Measurements from ENCODE around the gene METTL26. TPM values are rescaled to one million over a fixed set of nuclear protein-coding genes. Genes with fewer than 3 reads are reported as not detected.

The METTL26 gene
- total RNA-seq, 1 donor from 2014 or later: 46.0 TPM

- peak overlapping the region; percentile 94 for H3K4me3 Mint-ChIP-seq
These were observed 44.9 kb downstream of the METTL26 start for GRCh38 chr16:591231-591630.

GRCh38 chr16:590815-591200 is 45.3 kb downstream of the METTL26 start:
- no peaks in the 10 kb centered on the region for H3K9me3 Mint-ChIP-seq
- H3K4me3 Mint-ChIP-seq: peak overlapping the region; percentile 94
- Histone ChIP-seq H2AFZ (replicated peaks) (no peak overlapping the region), H4K20me1 (ENCODE audit: low read depth) (peaks cover 79% of the 10 kb centered on the region), H3K4me2 (peak overlapping the region; percentile 84), H3K4me3 (peak overlapping the region; percentile 99), H3K4me1 (peaks cover 3% of the 10 kb centered on the region), H3F3A (ENCODE audit: low read depth) (peaks cover 16% of the 10 kb centered on the region), H3K9ac (peak overlapping the region; percentile 57), H3K27ac (no peak overlapping the region), H3K9me3 (ENCODE audit: low read depth) (no peaks in the 10 kb centered on the region), H3K27me3 (peaks cover 31% of the 10 kb centered on the region), H3K79me2 (ENCODE audit: low read depth) (peaks cover 32% of the 10 kb centered on the region), H3K36me3 (no peaks in the 10 kb centered on the region)
- no peak for TF ChIP-seq CTCF (IDR thresholded peaks at IDR 0.05)
- TF ChIP-seq EZH2 (IDR thresholded peaks at IDR 0.05): no peak
- TF ChIP-seq EZH2phosphoT487 (IDR thresholded peaks at IDR 0.05): no peak
- no peak for DNase-seq (ENCODE audit: low spot score)
- peak overlapping the region; percentile 55 for H3K27ac Mint-ChIP-seq
- peaks cover 30% of the 10 kb centered on the region for H3K4me1 Mint-ChIP-seq
- H3K36me3 Mint-ChIP-seq: peaks cover 6% of the 10 kb centered on the region
- H3K27me3 Mint-ChIP-seq (ENCODE audit: insufficient read depth, low read depth): peaks cover 12% of the 10 kb centered on the region

More at GRCh38 chr16:591231-591630, 44.9 kb downstream of the METTL26 start:
- Histone ChIP-seq H2AFZ (replicated peaks) (no peak overlapping the region), H3K27me3 (peaks cover 27% of the 10 kb centered on the region), H3K4me1 (peaks cover 3% of the 10 kb centered on the region), H3F3A (ENCODE audit: low read depth) (peaks cover 14% of the 10 kb centered on the region), H3K36me3 (no peaks in the 10 kb centered on the region), H3K79me2 (ENCODE audit: low read depth) (peaks cover 32% of the 10 kb centered on the region), H3K4me2 (peak overlapping the region; percentile 84), H3K4me3 (no peak overlapping the region), H3K9ac (no peak overlapping the region), H3K9me3 (ENCODE audit: low read depth) (no peaks in the 10 kb centered on the region), H3K27ac (no peak overlapping the region), H4K20me1 (ENCODE audit: low read depth) (peaks cover 81% of the 10 kb centered on the region)
- Mint-ChIP-seq H3K9me3 (no peaks in the 10 kb centered on the region), H3K36me3 (peaks cover 8% of the 10 kb centered on the region), H3K27me3 (ENCODE audit: insufficient read depth, low read depth) (peaks cover 10% of the 10 kb centered on the region), H3K27ac (no peak overlapping the region), H3K4me1 (peaks cover 27% of the 10 kb centered on the region)
- DNase-seq (ENCODE audit: low spot score): no peak
- no peak for TF ChIP-seq EZH2 (IDR thresholded peaks at IDR 0.05)

DNA sequence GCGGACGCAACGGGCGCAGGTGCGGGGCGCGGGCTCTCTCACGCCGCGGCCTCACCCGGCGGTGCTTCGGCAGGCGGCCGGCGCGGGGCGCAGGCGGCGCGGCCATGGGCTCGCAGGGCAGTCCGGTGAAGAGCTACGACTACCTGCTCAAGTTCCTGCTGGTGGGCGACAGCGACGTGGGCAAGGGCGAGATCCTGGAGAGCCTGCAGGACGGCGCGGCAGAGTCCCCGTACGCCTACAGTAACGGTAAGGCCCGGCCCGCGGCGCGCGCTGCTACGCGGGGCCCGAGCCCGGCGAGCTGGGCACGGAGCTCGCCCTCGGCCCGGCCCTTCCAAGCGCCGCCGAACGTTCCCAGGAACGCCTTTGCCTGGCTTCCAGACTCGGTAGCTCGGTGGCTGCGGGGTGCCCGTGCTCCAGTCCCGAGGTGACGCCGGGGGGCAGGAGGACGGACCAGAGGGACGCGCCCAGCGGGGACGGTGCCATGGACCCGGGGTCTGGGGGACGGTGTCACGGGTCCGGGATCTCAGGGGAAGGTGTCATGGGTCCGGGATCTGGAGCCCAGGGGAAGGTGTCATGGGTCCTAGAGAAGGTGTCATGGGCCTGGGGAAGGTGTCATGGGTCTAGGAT is 45.8 kb downstream of the METTL26 start:
- Histone ChIP-seq H3K4me3 (peak overlapping the region; percentile 99), H3K27ac (no peak overlapping the region), H3K36me3 (no peaks in the 10 kb centered on the region), H3K4me1 (peaks cover 3% of the 10 kb centered on the region), H3F3A (ENCODE audit: low read depth) (peaks cover 20% of the 10 kb centered on the region), H3K79me2 (ENCODE audit: low read depth) (peaks cover 32% of the 10 kb centered on the region), H3K9ac (peak overlapping the region; percentile 57), H3K9me3 (ENCODE audit: low read depth) (no peaks in the 10 kb centered on the region), H2AFZ (replicated peaks) (peak overlapping the region; percentile 82), H3K4me2 (peak overlapping the region; percentile 84), H4K20me1 (ENCODE audit: low read depth) (peaks cover 81% of the 10 kb centered on the region), H3K27me3 (peaks cover 36% of the 10 kb centered on the region)
- Mint-ChIP-seq H3K9me3 (no peaks in the 10 kb centered on the region), H3K4me1 (peaks cover 32% of the 10 kb centered on the region), H3K27ac (peak overlapping the region; percentile 55), H3K27me3 (ENCODE audit: insufficient read depth, low read depth) (peaks cover 15% of the 10 kb centered on the region), H3K4me3 (peak overlapping the region; percentile 94), H3K36me3 (peaks cover 6% of the 10 kb centered on the region)
- peak; percentile 64 for DNase-seq (ENCODE audit: low spot score)
- TF ChIP-seq EZH2 (IDR thresholded peaks at IDR 0.05) (no peak), CTCF (IDR thresholded peaks at IDR 0.05) (no peak), EZH2phosphoT487 (IDR thresholded peaks at IDR 0.05) (no peak)

DNA sequence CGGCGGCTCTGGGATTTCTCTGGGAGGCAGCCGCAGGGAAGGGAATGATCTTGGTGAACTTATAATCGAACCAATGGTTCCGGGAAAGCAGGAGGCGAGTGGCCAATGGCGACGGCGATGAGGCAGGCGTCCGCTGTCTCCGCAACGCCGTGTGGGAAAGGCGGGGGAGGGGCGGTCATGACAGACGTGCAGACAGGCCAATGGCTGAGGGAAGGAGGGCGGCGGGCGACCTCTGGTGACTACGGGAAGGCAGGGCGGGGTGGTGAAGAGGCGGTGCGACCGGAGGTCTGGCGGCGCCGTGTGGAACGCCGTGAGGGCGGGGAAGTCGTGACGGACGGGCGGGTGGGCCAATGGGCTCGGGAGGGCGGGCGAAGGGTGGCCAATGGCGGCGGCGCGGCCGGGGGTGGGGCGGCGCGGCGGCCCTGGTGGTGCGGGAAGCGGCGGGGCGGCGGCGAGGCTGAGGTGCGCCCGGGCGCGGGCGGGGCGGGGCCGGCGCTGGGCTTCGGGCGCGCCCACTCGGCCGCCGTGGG is 46.4 kb downstream of the METTL26 start, which contains the start of gene RAB40C:
Gene RAB40C (plus strand): TSS at position 409 of the 530 bp plus-strand sequence. CDS start 226 bp downstream, outside the sequence.
- Histone ChIP-seq H2AFZ (replicated peaks) (peak within 1 kb of the TSS; percentile 99), H3K9ac (peak within 1 kb of the TSS; percentile 78), H3K27ac (peak within 1 kb of the TSS; percentile 92), H3F3A (ENCODE audit: low read depth) (peaks cover 20% of the 10 kb centered on the region), H4K20me1 (ENCODE audit: low read depth) (peaks cover 77% of the 10 kb centered on the region), H3K4me3 (peak within 1 kb of the TSS; percentile 99), H3K36me3 (no peaks in the 10 kb centered on the region), H3K4me2 (peak within 1 kb of the TSS; percentile 94), H3K4me1 (peaks cover 3% of the 10 kb centered on the region), H3K9me3 (ENCODE audit: low read depth) (no peaks in the 10 kb centered on the region), H3K79me2 (ENCODE audit: low read depth) (peaks cover 32% of the 10 kb centered on the region), H3K27me3 (peaks cover 38% of the 10 kb centered on the region)
- peaks cover 15% of the 10 kb centered on the region for H3K27me3 Mint-ChIP-seq (ENCODE audit: insufficient read depth, low read depth)
- peaks cover 32% of the 10 kb centered on the region for H3K4me1 Mint-ChIP-seq
- peak within 1 kb of the TSS; percentile 100 for H3K27ac Mint-ChIP-seq
- peaks cover 6% of the 10 kb centered on the region for H3K36me3 Mint-ChIP-seq
- H3K9me3 Mint-ChIP-seq: no peaks in the 10 kb centered on the region
- no peak for TF ChIP-seq EZH2 (IDR thresholded peaks at IDR 0.05)
- TF ChIP-seq EZH2phosphoT487 (IDR thresholded peaks at IDR 0.05): no peak
- TF ChIP-seq CTCF (IDR thresholded peaks at IDR 0.05): peak; percentile 21
- peak within 1 kb of the TSS; percentile 100 for H3K4me3 Mint-ChIP-seq
- DNase-seq (ENCODE audit: low spot score): peak; percentile 99
